Erythroblast (primary cell): ENCODE results near the gene TAF3.

ENCODE experiments used
- GATA1 ChIP-seq: IDR thresholded peaks from 2 replicates; pipeline ENCODE4 v1.6.1; 2011; ENCODE audit warnings: low read depth, mild to moderate bottlenecking, control low read depth, low read length, moderate library complexity
- POLR2A ChIP-seq: IDR thresholded peaks from 2 replicates; pipeline ENCODE4 v1.6.1; 2011; ENCODE audit warnings: mild to moderate bottlenecking, low read length

- no peak for TF ChIP-seq POLR2A
- no peak for TF ChIP-seq GATA1
Observed at GRCh38 chr10:8023321-8023720, 205.0 kb downstream of the TAF3 start.
